ENCODE measurements around the gene DDHD1. TPM values are rescaled to one million over a fixed set of nuclear protein-coding genes. Genes with fewer than 3 reads are reported as not detected.

DDHD1 gene
- polyA plus RNA-seq (2013, experiment 1 of 2) = 5.7 TPM
- polyA plus RNA-seq (2013, experiment 2 of 2) = 6.4 TPM

- Histone ChIP-seq H3K27me3 (ENCODE audit: control insufficient read depth in 1 of 2, insufficient read depth in 1 of 2, low read length in 2 of 2) (no peaks in the 10 kb centered on the region), H4K8ac (ENCODE audit: low read length) (peak within 1 kb of the TSS; percentile 99), H3K36me3 (ENCODE audit: control insufficient read depth in 1 of 2, insufficient read depth in 2 of 2, low read depth in 1 of 2, low read length in 2 of 2) (no peaks in the 10 kb centered on the region), H3K9me3 (ENCODE audit: control insufficient read depth, low read length) (no peaks in the 10 kb centered on the region), H3K27ac (ENCODE audit: low read length, poor library complexity, severe bottlenecking) (peak within 1 kb of the TSS; percentile 70), H3K79me1 (replicated peaks; ENCODE audit: low read length, poor library complexity, severe bottlenecking) (peaks cover 8% of the 10 kb centered on the region), H3K4me3 (ENCODE audit: insufficient read depth in 1 of 2, low read depth in 1 of 2, low read length in 2 of 2) (peak within 1 kb of the TSS; percentile 91 to 97), H2BK15ac (ENCODE audit: low read depth, poor library complexity, severe bottlenecking) (peak within 1 kb of the TSS; percentile 98), H3K4ac (ENCODE audit: low read depth in 1 of 2, low read length in 2 of 2) (peak within 1 kb of the TSS; percentile 86 to 96), H3K9ac (ENCODE audit: low read length) (peak within 1 kb of the TSS; percentile 93), H4K91ac (ENCODE audit: low read length) (peak within 1 kb of the TSS; percentile 80), H2BK120ac (ENCODE audit: low read depth, low read length) (peak within 1 kb of the TSS; percentile 37), H3K4me1 (ENCODE audit: control insufficient read depth, insufficient read depth, low read depth, low read length) (peaks cover 7% of the 10 kb centered on the region), H2AFZ (ENCODE audit: low read depth, low read length) (peak within 1 kb of the TSS; percentile 96), H3K4me2 (ENCODE audit: low read length, poor library complexity, severe bottlenecking) (peak within 1 kb of the TSS; percentile 83), H2BK5ac (ENCODE audit: low read depth, low read length, poor library complexity, severe bottlenecking) (no peak within 1 kb of the TSS), H3K14ac (ENCODE audit: low read length in 2 of 2) (peak within 1 kb of the TSS in 1 of 2 experiments; percentile 98), H2BK12ac (ENCODE audit: low read length in 2 of 2) (peak within 1 kb of the TSS in 1 of 2 experiments; percentile 80), H3K23ac (ENCODE audit: low read length in 2 of 2) (peak within 1 kb of the TSS in 1 of 2 experiments; percentile 99), H3K18ac (ENCODE audit: low read depth in 1 of 2, low read length in 2 of 2) (peak within 1 kb of the TSS; percentile 80 to 94), H2AK5ac (ENCODE audit: low read length, severe bottlenecking) (no peak within 1 kb of the TSS)
- peak; percentile 82 for DNase-seq
- 3% methylated on average over 73 of the region's 93 CpGs for WGBS
Measured at GRCh38 chr14:53152887-53153701, at the start of gene DDHD1. Gene DDHD1 (minus strand): TSS chr14:53153323. CDS start chr14:53153098, 225 bp downstream.

- Histone ChIP-seq H2AK5ac (ENCODE audit: low read length, severe bottlenecking) (no peak overlapping the region), H3K27ac (ENCODE audit: low read length, poor library complexity, severe bottlenecking) (no peak overlapping the region), H3K4me3 (ENCODE audit: insufficient read depth in 1 of 2, low read depth in 1 of 2, low read length in 2 of 2) (no peak overlapping the region), H4K91ac (ENCODE audit: low read length) (no peak overlapping the region), H2BK15ac (ENCODE audit: low read depth, poor library complexity, severe bottlenecking) (no peak overlapping the region), H4K8ac (ENCODE audit: low read length) (no peak overlapping the region), H3K4ac (ENCODE audit: low read depth in 1 of 2, low read length in 2 of 2) (no peak overlapping the region), H3K14ac (ENCODE audit: low read length in 2 of 2) (no peak overlapping the region), H3K27me3 (ENCODE audit: control insufficient read depth in 1 of 2, insufficient read depth in 1 of 2, low read length in 2 of 2) (no peaks in the 10 kb centered on the region), H3K23ac (ENCODE audit: low read length in 2 of 2) (no peak overlapping the region), H3K9me3 (ENCODE audit: control insufficient read depth, low read length) (no peaks in the 10 kb centered on the region), H3K9ac (ENCODE audit: low read length) (no peak overlapping the region), H2BK12ac (ENCODE audit: low read length in 2 of 2) (no peak overlapping the region), H3K79me1 (replicated peaks; ENCODE audit: low read length, poor library complexity, severe bottlenecking) (no peaks in the 10 kb centered on the region), H2BK120ac (ENCODE audit: low read depth, low read length) (no peak overlapping the region), H2AFZ (ENCODE audit: low read depth, low read length) (no peak overlapping the region), H3K18ac (ENCODE audit: low read depth in 1 of 2, low read length in 2 of 2) (no peak overlapping the region), H3K36me3 (ENCODE audit: control insufficient read depth in 1 of 2, insufficient read depth in 2 of 2, low read depth in 1 of 2, low read length in 2 of 2) (no peaks in the 10 kb centered on the region), H3K4me1 (ENCODE audit: control insufficient read depth, insufficient read depth, low read depth, low read length) (no peaks in the 10 kb centered on the region), H2BK5ac (ENCODE audit: low read depth, low read length, poor library complexity, severe bottlenecking) (no peak overlapping the region), H3K4me2 (ENCODE audit: low read length, poor library complexity, severe bottlenecking) (no peak overlapping the region)
- WGBS = 96% methylated on average over 5 of the region's 5 CpGs
- no peak for DNase-seq
Measured at GRCh38 chr14:53195949-53196348, 42.8 kb upstream of the DDHD1 start.

- Histone ChIP-seq H3K4me1 (ENCODE audit: control insufficient read depth, insufficient read depth, low read depth, low read length) (no peaks in the 10 kb centered on the region), H4K91ac (ENCODE audit: low read length) (no peak overlapping the region), H3K4me2 (ENCODE audit: low read length, poor library complexity, severe bottlenecking) (no peak overlapping the region), H3K36me3 (ENCODE audit: control insufficient read depth in 1 of 2, insufficient read depth in 2 of 2, low read depth in 1 of 2, low read length in 2 of 2) (no peaks in the 10 kb centered on the region), H3K23ac (ENCODE audit: low read length in 2 of 2) (no peak overlapping the region), H3K27ac (ENCODE audit: low read length, poor library complexity, severe bottlenecking) (no peak overlapping the region), H2BK5ac (ENCODE audit: low read depth, low read length, poor library complexity, severe bottlenecking) (no peak overlapping the region), H3K14ac (ENCODE audit: low read length in 2 of 2) (no peak overlapping the region), H4K8ac (ENCODE audit: low read length) (no peak overlapping the region), H3K79me1 (replicated peaks; ENCODE audit: low read length, poor library complexity, severe bottlenecking) (no peaks in the 10 kb centered on the region), H2BK120ac (ENCODE audit: low read depth, low read length) (no peak overlapping the region), H3K27me3 (ENCODE audit: control insufficient read depth in 1 of 2, insufficient read depth in 1 of 2, low read length in 2 of 2) (no peaks in the 10 kb centered on the region), H2BK12ac (ENCODE audit: low read length in 2 of 2) (no peak overlapping the region), H3K4me3 (ENCODE audit: insufficient read depth in 1 of 2, low read depth in 1 of 2, low read length in 2 of 2) (no peak overlapping the region), H3K9me3 (ENCODE audit: control insufficient read depth, low read length) (no peaks in the 10 kb centered on the region), H3K18ac (ENCODE audit: low read depth in 1 of 2, low read length in 2 of 2) (peak overlapping the region in 1 of 2 experiments; percentile 76), H2AK5ac (ENCODE audit: low read length, severe bottlenecking) (no peak overlapping the region), H2BK15ac (ENCODE audit: low read depth, poor library complexity, severe bottlenecking) (no peak overlapping the region), H3K9ac (ENCODE audit: low read length) (no peak overlapping the region), H3K4ac (ENCODE audit: low read depth in 1 of 2, low read length in 2 of 2) (no peak overlapping the region), H2AFZ (ENCODE audit: low read depth, low read length) (no peak overlapping the region)
- peak; percentile 60 for DNase-seq
- WGBS = 31% methylated on average over 7 of the region's 7 CpGs
Measured at GRCh38 chr14:53193193-53193592, 40.1 kb upstream of the DDHD1 start.

GRCh38 chr14:53192052-53192760, 39.1 kb upstream of the DDHD1 start:
- Histone ChIP-seq H3K27ac (ENCODE audit: low read length, poor library complexity, severe bottlenecking) (no peak overlapping the region), H3K79me1 (replicated peaks; ENCODE audit: low read length, poor library complexity, severe bottlenecking) (no peaks in the 10 kb centered on the region), H3K9me3 (ENCODE audit: control insufficient read depth, low read length) (no peaks in the 10 kb centered on the region), H3K4ac (ENCODE audit: low read depth in 1 of 2, low read length in 2 of 2) (no peak overlapping the region), H4K8ac (ENCODE audit: low read length) (no peak overlapping the region), H3K36me3 (ENCODE audit: control insufficient read depth in 1 of 2, insufficient read depth in 2 of 2, low read depth in 1 of 2, low read length in 2 of 2) (no peaks in the 10 kb centered on the region), H2AFZ (ENCODE audit: low read depth, low read length) (no peak overlapping the region), H3K9ac (ENCODE audit: low read length) (peak overlapping the region; percentile 44), H3K4me1 (ENCODE audit: control insufficient read depth, insufficient read depth, low read depth, low read length) (no peaks in the 10 kb centered on the region), H3K14ac (ENCODE audit: low read length in 2 of 2) (no peak overlapping the region), H3K4me2 (ENCODE audit: low read length, poor library complexity, severe bottlenecking) (no peak overlapping the region), H2BK120ac (ENCODE audit: low read depth, low read length) (no peak overlapping the region), H3K27me3 (ENCODE audit: control insufficient read depth in 1 of 2, insufficient read depth in 1 of 2, low read length in 2 of 2) (no peaks in the 10 kb centered on the region), H4K91ac (ENCODE audit: low read length) (no peak overlapping the region), H3K18ac (ENCODE audit: low read depth in 1 of 2, low read length in 2 of 2) (peak overlapping the region in 1 of 2 experiments; percentile 11), H3K4me3 (ENCODE audit: insufficient read depth in 1 of 2, low read depth in 1 of 2, low read length in 2 of 2) (no peak overlapping the region), H2BK15ac (ENCODE audit: low read depth, poor library complexity, severe bottlenecking) (no peak overlapping the region), H3K23ac (ENCODE audit: low read length in 2 of 2) (no peak overlapping the region), H2AK5ac (ENCODE audit: low read length, severe bottlenecking) (no peak overlapping the region), H2BK12ac (ENCODE audit: low read length in 2 of 2) (no peak overlapping the region), H2BK5ac (ENCODE audit: low read depth, low read length, poor library complexity, severe bottlenecking) (no peak overlapping the region)
- no peak for DNase-seq
- WGBS = no CpG with 5 or more reads among the region's 2 CpGs
